Measurements from ENCODE around the gene SLC4A1.

Gene SLC4A1

GRCh38 chr17:44283344-44284023, 15.5 kb upstream of the SLC4A1 start:
- no peak for DNase-seq

DNA sequence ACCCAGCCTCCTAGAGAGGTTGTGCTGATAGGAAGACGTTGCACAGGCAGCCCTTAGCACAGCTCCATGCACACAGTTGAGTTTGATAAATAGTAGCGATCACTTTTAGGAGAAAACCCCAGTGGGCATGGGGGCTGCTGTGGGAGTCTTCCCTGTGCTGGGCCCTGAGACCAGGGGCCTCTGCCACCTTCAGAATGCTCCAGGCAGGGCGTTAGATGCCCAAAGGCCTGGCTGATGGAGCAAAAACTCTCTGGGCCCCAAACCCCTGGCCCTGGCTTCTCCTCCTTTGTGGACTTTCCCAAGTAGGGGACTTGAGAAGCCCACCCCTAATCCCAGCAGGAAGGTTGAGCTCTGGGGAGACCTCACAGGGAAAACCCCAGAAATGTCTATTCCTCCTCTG, 14.3 kb upstream of the SLC4A1 start:
- no peak for DNase-seq

- DNase-seq = no peak
Observed at GRCh38 chr17:44281570-44281969, 13.6 kb upstream of the SLC4A1 start.

GRCh38 chr17:44280392-44280937, 12.5 kb upstream of the SLC4A1 start:
- no peak for DNase-seq

- no peak for DNase-seq
Observed at GRCh38 chr17:44279666-44280391, 11.9 kb upstream of the SLC4A1 start.

DNA sequence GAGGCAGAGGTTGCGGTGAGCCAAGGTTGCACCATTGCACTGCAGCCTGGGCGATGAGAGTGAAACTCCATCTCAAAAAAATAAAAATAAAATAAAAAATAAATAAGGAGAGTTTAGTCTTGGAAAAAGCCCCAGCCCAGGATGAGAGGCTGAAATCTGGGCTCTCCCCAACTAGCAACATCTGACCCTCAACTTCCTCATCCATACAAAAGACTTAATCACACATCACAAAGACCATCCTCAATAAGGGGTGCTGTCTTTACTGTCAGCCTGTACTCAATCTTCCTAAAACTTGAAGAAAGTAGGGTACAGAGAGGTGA, 11.4 kb upstream of the SLC4A1 start:
- DNase-seq = no peak

DNA sequence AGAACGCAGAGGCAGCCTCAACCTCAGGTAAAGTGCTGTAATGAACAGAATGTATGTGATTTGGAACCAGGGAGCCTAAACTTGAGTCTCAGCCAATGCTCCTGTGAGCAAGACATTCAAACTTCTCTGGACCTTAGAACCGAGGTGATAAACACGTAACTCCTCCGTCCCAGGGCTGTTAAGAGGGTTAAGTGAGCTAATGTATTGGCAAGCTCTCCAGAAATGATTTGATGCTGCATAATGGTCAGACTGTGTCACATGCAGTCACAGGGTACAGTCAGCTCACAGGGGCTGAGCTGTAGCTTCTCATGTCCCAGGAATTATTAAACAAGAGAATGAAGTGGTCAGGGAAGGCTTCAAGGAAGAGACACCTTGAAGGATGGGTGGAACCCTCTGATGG, 10.0 kb upstream of the SLC4A1 start:
- no peak for DNase-seq

- DNase-seq = no peak
Observed at GRCh38 chr17:44273607-44274006, 5.7 kb upstream of the SLC4A1 start.

DNA sequence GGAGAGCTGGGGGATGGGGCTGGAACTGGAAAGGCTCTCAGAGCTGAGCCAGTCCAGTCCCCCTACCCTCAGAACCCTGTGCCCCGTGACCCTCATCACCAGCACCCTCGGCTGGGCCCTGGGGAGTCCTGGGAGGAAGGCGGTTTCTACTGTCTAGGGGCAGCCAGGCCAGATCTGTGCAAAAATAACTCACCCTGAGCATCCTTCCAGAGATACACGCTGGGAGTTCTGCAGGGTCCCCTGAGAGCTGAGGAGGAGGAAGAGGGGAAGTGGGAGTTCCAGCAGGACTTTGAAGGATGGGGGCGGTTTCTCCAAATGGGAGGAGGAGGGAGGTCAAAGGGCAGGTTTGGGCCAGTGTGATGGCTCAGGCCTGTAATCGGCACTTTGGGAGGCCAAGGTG, 5.0 kb upstream of the SLC4A1 start:
- DNase-seq = no peak

- DNase-seq = no peak
Observed at GRCh38 chr17:44272321-44272951, 4.5 kb upstream of the SLC4A1 start.

DNA sequence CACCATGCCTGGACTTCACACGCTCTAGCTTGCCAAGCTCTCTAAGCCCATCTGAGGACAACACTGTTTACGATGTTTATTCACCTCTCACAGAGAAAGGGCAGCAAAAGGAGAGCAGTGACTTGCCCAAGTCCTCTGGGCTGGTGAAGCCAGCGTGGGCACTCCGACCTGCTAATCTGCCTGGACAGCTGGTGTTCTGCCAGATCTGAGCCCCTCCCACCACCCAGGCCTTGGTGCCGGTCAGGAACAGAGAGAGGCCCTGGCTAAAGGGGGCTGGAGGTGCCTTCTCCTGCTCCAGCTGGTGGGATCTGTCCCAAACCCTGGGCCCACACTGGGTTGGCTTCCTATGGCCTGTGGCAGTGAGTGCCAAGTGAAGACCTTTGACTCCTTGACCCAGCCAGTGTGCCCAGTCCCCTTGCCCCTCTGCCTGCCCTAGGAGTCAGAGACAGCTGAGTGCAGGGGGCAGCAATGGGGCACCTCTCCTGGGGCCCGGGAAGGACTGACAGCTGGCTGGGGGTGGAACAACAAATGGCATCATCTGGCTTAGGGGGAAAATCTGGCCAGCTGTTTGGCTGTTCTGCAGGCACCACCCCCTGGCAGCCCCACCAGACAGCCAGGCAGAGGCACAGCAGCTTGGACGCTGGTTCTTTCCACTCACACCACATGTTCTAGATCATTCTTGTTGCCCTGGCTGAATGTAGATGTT, 1.8 kb upstream of the SLC4A1 start:
- no peak for DNase-seq

DNA sequence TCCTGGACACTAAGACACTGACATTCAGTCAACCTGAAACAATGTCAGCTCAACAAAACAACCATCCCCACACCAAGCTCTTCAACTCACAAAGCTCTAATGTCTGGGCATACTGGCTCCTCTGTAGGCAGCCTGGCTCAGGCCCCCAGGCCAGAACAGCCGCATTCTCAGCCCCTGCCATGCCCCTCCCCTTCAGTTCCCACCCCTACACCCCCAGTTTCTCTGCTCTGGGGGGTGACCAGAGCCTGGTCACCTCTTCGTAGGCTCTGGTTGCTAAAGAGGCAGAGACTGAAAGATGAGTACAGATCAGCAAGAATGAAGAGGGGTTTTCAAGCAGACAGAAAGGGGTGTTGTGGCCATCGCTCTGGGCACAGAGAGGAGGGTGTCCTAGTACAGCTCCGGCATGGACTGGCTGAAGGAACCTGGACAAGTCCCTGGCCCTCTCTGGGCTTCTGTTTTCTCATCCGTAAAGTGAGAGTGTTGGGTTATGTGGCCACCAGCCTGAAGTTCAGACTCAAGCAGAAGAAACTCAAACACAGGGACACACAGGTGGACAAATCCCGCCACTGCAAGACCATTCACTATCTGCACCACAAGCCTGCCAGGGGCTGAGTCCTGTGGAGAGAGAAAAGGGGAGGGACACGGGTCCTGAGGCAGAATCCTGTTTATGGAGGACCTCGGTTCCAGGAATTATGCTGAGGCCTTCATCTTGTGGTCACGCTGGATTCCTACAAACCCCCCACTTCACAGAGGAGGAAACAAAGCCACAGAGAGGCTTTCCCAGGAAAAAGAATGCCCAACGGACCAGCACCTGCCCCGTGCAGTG, 987 bp upstream of the SLC4A1 start:
- no peak for DNase-seq

GRCh38 chr17:44267165-44267455, 825 bp downstream of the SLC4A1 start:
- DNase-seq = no peak

DNA sequence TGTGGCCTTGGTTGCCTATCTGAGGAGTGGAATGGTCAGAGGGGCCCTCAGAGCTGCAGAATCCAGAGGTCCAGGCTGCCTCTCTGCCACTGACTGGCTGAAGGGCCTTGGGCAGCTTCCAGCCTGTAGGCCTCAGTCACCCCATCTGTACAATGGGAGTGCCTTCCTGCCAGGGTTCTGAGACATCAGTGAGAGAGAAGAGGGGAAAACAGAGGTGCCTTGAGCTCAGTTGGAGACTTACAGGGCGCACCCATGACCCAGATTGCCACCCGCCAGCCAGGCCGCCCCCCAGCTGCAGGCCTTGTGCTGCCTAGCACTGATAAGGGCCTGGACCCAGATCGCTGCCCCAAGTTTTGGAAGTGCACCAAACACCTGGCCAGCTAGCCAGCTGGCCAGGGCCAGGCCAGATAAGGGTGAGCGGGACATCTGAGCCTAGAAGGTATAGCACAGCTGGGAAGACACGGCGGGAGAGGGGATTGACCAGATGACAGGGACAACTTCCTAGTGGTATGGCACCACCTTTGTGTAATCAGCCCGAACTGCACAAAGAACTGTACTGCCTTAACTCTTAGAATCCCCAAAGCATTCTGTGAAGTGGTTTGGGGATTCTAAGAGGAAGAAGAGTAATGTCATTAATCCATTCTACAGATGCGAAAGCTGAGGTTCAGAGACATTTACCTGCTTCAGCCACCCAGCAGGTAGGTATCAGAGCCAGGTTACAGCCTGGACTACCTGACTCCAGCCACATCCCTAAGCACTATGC, 1.4 kb downstream of the SLC4A1 start:
- DNase-seq = no peak

DNA sequence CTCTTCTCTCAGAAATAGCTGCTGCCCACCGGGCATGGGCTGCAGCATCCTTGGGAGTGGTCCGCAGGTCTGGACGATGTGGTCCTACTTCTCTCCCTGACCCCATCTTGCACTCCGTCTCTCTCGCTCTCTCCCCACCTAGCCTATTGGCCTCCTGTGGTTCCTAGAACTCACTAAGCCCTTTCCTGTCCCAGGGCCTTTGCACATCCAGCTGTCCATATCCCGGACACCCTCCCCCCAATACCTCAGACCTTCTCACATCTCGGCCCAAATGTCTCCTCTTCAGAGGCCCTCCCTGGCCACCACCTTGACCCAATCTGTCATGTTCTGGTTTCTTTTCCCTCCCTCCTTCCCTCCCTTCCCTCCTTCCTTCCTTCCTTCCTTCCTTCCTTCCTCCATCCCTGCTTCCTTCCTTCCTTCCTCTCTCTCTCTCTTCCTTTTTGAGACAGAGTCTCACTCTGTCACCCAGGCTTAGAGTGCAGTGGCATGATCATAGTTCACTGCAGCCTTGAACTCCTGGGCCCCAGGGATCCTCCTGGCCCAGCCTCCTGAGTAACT, 4.5 kb downstream of the SLC4A1 start:
- DNase-seq = no peak

GRCh38 chr17:44262654-44263225, 5.2 kb downstream of the SLC4A1 start:
- DNase-seq = no peak

- no peak for DNase-seq
Observed at GRCh38 chr17:44260296-44260695, 7.6 kb downstream of the SLC4A1 start.

- no peak for DNase-seq
Observed at GRCh38 chr17:44258811-44259351, 9.1 kb downstream of the SLC4A1 start.

DNA sequence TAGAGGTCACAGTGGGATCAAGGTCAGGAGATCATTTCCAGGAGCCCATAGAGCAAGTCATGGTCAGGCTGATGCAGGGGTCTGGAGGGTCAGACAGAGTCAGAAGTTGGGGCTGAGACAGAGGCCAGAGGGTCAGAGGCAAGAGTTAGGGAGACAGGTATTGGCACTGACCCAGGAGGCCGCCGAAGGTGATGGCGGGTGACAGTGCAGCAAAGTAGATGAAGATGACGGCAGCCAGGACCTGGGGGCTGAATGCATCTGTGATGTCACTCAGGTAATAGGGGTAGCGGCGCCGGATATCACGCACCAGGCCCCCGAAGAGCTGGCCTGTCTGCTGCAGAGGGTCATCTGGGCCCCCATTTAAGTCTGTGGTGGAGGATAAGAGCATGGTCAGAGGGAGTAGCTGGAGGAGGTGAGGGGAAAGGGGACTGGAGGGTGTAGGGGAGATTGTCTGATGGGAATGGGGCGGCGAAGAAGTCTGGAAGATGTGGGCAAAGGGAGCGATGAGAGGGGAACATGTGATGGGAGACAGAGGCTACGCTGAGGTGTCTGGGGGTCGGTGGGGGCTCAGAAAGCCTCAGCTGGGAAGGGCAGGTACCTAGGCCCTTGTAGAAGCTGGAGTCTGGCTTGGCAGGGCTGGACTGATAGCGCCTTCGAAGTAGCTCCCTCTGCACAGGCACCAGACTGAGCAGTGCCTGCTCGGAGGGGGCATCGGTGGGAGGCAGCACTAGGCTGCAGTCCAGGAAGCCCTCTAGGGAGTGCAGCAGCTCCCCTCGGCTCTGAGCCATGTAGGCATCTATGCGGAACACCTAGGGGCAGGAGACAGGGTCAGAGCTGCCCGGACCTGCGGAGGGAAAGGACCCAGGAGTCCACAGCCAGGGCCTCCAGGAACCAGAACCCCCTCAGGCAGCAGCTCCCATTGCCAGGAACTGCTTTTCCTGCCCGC, 9.8 kb downstream of the SLC4A1 start:
- no peak for DNase-seq

- DNase-seq = no peak
Observed at GRCh38 chr17:44256671-44257070, 11.3 kb downstream of the SLC4A1 start.

Data from activated gamma-delta T cell (primary cell).